GM12864 (cell line): ENCODE measurements around the gene ABCC3.
"Not testable (repeated sequence)": the region's sequence is repeated elsewhere in the genome, so short reads cannot be mapped to it uniquely, and the experiment has no call there.

Experiments used
- DNase-seq: peaks from one replicate; pipeline ENCODE4 v3.0.0-alpha.2; 2011; ENCODE audit warnings: low read depth
- H3K4me3 ChIP-seq: 2 replicates; pipeline ENCODE4 v1.5.1; 2011; ENCODE audit warnings: mild to moderate bottlenecking, low read depth, low read length, control low read depth
- TF ChIP-seq, protein P1 (sequence below): IDR thresholded peaks from 2 replicates; pipeline ENCODE4 v1.5.1; 2011; ENCODE audit warnings: low read depth, mild to moderate bottlenecking, moderate library complexity, low read length, control low read depth, inconsistent platforms; ENCODE audit errors: missing control alignments

The ABCC3 gene

DNA sequence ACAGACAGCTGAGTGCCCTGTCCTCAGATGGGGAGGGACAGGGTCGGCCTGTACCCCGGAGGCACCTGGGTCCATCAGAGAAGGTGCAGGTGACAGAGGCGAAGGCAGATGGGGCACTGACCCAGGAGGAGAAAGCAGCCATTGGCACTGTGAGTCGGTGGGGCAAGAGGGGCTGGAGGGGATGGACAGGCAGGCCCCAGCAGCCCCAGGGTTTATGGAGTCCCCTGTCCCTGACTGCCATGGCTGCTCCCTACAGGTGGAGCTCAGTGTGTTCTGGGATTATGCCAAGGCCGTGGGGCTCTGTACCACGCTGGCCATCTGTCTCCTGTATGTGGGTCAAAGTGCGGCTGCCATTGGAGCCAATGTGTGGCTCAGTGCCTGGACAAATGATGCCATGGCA, 40.9 kb downstream of the ABCC3 start:
- H3K4me3 ChIP-seq = no peak overlapping the region
- DNase-seq = no peak
- TF ChIP-seq, protein P1, sequence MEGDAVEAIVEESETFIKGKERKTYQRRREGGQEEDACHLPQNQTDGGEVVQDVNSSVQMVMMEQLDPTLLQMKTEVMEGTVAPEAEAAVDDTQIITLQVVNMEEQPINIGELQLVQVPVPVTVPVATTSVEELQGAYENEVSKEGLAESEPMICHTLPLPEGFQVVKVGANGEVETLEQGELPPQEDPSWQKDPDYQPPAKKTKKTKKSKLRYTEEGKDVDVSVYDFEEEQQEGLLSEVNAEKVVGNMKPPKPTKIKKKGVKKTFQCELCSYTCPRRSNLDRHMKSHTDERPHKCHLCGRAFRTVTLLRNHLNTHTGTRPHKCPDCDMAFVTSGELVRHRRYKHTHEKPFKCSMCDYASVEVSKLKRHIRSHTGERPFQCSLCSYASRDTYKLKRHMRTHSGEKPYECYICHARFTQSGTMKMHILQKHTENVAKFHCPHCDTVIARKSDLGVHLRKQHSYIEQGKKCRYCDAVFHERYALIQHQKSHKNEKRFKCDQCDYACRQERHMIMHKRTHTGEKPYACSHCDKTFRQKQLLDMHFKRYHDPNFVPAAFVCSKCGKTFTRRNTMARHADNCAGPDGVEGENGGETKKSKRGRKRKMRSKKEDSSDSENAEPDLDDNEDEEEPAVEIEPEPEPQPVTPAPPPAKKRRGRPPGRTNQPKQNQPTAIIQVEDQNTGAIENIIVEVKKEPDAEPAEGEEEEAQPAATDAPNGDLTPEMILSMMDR = no peak

DNA sequence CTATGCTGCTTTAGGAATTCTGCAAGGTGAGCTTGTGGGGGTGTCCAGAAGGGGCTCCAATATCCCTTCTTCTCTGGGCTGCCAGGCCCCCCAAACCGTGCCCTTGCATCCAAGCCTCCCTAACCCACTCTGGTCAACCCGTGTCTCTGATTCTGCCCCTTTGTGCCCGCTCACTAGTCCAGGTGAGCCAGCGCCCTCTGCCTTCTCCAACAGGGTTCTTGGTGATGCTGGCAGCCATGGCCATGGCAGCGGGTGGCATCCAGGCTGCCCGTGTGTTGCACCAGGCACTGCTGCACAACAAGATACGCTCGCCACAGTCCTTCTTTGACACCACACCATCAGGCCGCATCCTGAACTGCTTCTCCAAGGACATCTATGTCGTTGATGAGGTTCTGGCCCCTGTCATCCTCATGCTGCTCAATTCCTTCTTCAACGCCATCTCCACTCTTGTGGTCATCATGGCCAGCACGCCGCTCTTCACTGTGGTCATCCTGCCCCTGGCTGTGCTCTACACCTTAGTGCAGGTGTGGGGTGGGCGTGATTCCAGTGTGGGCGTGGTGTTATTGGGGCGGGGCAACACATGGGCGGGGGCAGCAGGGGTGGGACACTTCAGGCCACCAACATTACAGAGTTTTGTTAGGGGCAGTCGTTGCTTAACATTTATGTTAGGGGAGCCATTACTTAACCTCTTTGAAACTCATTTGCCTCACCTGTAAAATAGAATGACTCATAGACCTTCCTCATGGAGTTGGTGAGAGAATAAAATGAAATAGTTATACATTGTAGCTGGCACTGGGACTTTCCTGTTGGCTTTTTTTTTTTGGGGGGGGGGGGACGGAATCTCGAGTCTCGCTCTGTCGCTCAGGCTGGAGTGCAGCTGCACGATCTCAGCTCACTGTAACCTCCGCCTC, 41.6 kb downstream of the ABCC3 start:
- DNase-seq = no peak
- H3K4me3 ChIP-seq = no peak overlapping the region
- TF ChIP-seq, protein P1 = no peak

DNA sequence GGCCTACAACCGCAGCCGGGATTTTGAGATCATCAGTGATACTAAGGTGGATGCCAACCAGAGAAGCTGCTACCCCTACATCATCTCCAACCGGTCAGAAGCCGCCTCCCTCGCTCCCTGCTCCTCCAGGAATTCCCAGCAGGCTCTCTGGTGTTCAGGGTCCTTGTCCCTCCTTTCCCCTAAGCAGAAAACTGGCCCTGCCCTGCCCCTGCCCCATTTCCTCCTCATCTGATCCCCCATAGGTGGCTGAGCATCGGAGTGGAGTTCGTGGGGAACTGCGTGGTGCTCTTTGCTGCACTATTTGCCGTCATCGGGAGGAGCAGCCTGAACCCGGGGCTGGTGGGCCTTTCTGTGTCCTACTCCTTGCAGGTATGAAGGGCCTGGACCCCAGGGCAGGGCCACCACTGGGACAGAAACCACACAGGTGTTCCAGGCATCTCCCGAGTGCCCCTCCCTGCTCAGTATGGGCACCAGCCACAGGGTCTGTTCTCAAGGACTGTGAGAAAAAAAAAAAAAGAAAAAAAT, 43.2 kb downstream of the ABCC3 start:
- no peak for DNase-seq
- TF ChIP-seq, protein P1 = no peak
- H3K4me3 ChIP-seq = no peak overlapping the region

DNA sequence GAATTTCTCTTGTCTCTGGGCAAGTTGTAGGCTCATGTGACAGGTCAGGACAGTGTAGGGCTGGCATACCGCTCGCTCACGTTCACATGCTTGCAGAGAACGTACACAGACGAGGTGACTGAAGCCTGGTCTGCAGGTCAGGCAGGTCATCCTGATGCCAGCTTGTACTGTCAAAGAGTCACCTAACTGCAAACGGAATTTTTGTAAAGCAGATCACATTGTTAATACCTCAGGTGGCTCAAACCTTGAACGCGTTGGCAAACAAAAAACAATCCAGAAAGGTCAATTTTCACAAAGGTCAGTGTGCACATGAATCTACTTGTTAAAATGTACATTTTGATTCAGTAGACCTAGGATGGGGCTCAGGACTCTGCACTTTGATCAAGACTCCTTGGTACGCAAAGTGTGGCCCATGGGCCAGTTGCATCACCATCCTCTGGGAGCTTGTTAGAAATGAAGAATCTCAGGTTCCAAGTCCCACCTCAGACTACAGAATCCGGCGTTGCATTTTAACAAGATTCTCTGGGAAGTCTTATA, 44.4 kb downstream of the ABCC3 start:
- TF ChIP-seq, protein P1 = no peak
- H3K4me3 ChIP-seq = no peak overlapping the region
- no peak for DNase-seq

DNA sequence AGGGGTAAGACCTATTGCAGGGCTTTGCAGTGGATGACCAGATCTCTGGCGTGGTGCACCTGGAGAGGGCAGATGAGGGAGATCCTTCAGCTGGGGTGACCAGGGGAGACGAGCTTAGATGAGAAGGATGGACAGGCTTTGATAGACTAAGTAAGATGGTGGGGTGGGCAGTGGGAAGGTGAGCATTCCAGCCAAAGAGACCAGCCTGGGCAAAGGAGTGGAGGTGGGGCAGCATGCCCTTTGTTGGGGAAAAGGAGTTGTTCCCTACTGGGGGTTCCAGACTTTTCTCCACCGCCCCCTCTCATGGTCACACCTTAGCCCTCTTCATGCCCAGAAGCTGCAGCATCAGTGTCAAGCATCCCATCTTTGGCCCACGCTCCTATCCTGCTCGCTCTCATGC, 45.4 kb downstream of the ABCC3 start:
- no peak for DNase-seq
- no peak overlapping the region for H3K4me3 ChIP-seq
- TF ChIP-seq, protein P1 = no peak

DNA sequence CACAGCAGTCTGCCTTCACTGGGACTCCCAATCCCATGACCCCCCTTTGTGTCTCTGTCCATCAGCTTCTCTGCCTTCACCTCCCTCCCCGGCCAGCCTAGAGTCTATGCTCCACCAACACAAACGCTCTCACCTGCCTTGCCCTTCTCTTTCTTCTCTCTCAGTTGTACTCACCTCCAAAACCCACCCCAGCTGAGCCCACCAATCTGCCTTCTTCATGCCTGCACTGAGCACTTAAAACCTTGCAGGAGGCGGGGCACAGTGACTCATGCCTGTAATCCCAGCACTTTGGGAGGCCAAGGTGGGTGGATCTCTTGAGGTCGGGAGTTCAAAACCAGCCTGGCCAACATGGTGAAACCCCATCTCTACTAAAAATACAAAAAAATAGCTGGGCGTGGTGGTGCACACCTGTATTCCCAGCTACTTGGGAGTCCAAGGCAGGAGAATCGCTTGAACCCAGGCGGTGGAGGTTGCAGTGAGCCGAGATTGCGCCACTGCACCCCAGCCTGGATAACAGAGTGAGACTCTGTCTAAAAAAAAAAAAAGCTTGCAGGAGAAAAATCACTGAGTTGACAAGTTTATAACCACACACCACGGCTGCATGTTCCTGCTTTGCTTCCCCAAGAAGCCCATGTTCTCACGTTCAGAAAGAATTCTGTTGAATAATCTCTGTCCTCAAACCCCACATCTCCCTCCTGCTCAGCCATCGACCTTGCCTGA, 46.0 kb downstream of the ABCC3 start:
- not testable (repeated sequence) for H3K4me3 ChIP-seq, DNase-seq
